ENCODE results near the gene APPL1. TPM values are rescaled to one million over a fixed set of nuclear protein-coding genes. Genes with fewer than 3 reads are reported as not detected.

Gene APPL1
- total and polyA plus RNA-seq, 2 experiments from 2014 or later = 49.0 to 125 TPM

DNA sequence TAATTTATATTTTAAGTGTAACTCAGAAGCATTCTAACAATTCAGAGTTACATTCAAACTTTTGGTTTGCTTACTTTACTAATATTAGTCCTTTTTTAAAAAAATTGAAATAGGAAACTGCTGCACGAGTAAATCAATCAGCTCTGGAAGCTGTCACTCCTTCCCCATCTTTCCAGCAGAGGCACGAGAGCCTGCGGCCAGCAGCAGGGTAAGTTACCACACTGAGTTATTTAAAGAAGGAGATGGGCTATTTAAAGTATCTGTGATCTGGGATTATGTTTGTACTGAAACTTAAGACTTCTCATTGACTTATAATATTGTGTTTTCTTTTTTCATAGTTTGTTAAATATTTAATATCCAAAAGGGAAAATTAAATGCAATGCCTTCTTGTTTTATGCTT lies 29.3 kb downstream of the APPL1 start (continued):
- TF ChIP-seq, protein P1, sequence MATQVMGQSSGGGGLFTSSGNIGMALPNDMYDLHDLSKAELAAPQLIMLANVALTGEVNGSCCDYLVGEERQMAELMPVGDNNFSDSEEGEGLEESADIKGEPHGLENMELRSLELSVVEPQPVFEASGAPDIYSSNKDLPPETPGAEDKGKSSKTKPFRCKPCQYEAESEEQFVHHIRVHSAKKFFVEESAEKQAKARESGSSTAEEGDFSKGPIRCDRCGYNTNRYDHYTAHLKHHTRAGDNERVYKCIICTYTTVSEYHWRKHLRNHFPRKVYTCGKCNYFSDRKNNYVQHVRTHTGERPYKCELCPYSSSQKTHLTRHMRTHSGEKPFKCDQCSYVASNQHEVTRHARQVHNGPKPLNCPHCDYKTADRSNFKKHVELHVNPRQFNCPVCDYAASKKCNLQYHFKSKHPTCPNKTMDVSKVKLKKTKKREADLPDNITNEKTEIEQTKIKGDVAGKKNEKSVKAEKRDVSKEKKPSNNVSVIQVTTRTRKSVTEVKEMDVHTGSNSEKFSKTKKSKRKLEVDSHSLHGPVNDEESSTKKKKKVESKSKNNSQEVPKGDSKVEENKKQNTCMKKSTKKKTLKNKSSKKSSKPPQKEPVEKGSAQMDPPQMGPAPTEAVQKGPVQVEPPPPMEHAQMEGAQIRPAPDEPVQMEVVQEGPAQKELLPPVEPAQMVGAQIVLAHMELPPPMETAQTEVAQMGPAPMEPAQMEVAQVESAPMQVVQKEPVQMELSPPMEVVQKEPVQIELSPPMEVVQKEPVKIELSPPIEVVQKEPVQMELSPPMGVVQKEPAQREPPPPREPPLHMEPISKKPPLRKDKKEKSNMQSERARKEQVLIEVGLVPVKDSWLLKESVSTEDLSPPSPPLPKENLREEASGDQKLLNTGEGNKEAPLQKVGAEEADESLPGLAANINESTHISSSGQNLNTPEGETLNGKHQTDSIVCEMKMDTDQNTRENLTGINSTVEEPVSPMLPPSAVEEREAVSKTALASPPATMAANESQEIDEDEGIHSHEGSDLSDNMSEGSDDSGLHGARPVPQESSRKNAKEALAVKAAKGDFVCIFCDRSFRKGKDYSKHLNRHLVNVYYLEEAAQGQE (IDR thresholded peaks at IDR 0.05; ENCODE audit: unreplicated experiment) = no peak
- no peak for TF ChIP-seq CREB1 (CRISPR knock-in tag; IDR thresholded peaks at IDR 0.05; ENCODE audit: low read depth)
- no peak for TF ChIP-seq EZH2phosphoT487 (IDR thresholded peaks at IDR 0.05; ENCODE audit: unreplicated experiment)
- no peak for TF ChIP-seq ZNF331 (CRISPR knock-in tag; IDR thresholded peaks at IDR 0.05; ENCODE audit: low read depth)

GRCh38 chr3:57257678-57258077 lies 30.1 kb downstream of the APPL1 start:
- peaks cover 44% of the 10 kb centered on the region for H3K36me3 Mint-ChIP-seq (ENCODE audit: low read depth)
- H3K4me1 Mint-ChIP-seq = no peaks in the 10 kb centered on the region
- H3K4me3 Mint-ChIP-seq = no peak overlapping the region
- peaks cover 16% of the 10 kb centered on the region; the same call in 1 of the 2 replicates for H3K36me3 ChIP-seq (ENCODE audit: insufficient read depth)
- H3K79me2 ChIP-seq (replicated peaks; ENCODE audit: insufficient read depth) = no peaks in the 10 kb centered on the region
- H3K4me2 ChIP-seq = no peak overlapping the region
- no peak overlapping the region for H3K4me3 ChIP-seq
- no peaks in the 10 kb centered on the region for H3K27me3 ChIP-seq (ENCODE audit: insufficient read depth)
- H3K9me2 ChIP-seq (ENCODE audit: insufficient read depth) = no peaks in the 10 kb centered on the region
- H2AFZ ChIP-seq = no peak overlapping the region
- no peaks in the 10 kb centered on the region for H3K4me1 ChIP-seq (ENCODE audit: insufficient read depth)
- no peaks in the 10 kb centered on the region for H3K9me3 Mint-ChIP-seq
- DNase-seq (ENCODE audit: low spot score) (no peak), ATAC-seq (no peak)
- H3F3A ChIP-seq (replicated peaks; ENCODE audit: low read depth) = no peaks in the 10 kb centered on the region
- no peak overlapping the region for H3K27ac Mint-ChIP-seq
- H4K20me1 ChIP-seq (replicated peaks; ENCODE audit: insufficient read depth) = no peaks in the 10 kb centered on the region
- no peak overlapping the region for H3K27ac ChIP-seq (ENCODE audit: low read depth)
- peaks cover 3% of the 10 kb centered on the region for H3K27me3 Mint-ChIP-seq (ENCODE audit: insufficient read depth, low read depth, poor library complexity)
- TF ChIP-seq EZH2phosphoT487 (IDR thresholded peaks at IDR 0.05; ENCODE audit: unreplicated experiment) (no peak), NANOG (IDR thresholded peaks at IDR 0.05; ENCODE audit: borderline replicate concordance) (no peak), EZH2 (IDR thresholded peaks at IDR 0.05; ENCODE audit: low read depth, unreplicated experiment) (no peak), STAT1 (IDR thresholded peaks at IDR 0.05; ENCODE audit: unreplicated experiment) (no peak), CREB1 (CRISPR knock-in tag; IDR thresholded peaks at IDR 0.05; ENCODE audit: low read depth) (no peak), POLR2AphosphoS5 (IDR thresholded peaks at IDR 0.05; ENCODE audit: low read depth) (no peak), ZNF114 (CRISPR knock-in tag; IDR thresholded peaks at IDR 0.05) (no peak), JUNB (IDR thresholded peaks at IDR 0.05; ENCODE audit: unreplicated experiment) (no peak), ZNF331 (CRISPR knock-in tag; IDR thresholded peaks at IDR 0.05; ENCODE audit: low read depth) (no peak)
- TF ChIP-seq, protein P2, sequence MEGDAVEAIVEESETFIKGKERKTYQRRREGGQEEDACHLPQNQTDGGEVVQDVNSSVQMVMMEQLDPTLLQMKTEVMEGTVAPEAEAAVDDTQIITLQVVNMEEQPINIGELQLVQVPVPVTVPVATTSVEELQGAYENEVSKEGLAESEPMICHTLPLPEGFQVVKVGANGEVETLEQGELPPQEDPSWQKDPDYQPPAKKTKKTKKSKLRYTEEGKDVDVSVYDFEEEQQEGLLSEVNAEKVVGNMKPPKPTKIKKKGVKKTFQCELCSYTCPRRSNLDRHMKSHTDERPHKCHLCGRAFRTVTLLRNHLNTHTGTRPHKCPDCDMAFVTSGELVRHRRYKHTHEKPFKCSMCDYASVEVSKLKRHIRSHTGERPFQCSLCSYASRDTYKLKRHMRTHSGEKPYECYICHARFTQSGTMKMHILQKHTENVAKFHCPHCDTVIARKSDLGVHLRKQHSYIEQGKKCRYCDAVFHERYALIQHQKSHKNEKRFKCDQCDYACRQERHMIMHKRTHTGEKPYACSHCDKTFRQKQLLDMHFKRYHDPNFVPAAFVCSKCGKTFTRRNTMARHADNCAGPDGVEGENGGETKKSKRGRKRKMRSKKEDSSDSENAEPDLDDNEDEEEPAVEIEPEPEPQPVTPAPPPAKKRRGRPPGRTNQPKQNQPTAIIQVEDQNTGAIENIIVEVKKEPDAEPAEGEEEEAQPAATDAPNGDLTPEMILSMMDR (conservative IDR thresholded peaks at IDR 0.05; ENCODE audit: low read depth in 2 of 2) = no peak
- TF ChIP-seq, protein P3, sequence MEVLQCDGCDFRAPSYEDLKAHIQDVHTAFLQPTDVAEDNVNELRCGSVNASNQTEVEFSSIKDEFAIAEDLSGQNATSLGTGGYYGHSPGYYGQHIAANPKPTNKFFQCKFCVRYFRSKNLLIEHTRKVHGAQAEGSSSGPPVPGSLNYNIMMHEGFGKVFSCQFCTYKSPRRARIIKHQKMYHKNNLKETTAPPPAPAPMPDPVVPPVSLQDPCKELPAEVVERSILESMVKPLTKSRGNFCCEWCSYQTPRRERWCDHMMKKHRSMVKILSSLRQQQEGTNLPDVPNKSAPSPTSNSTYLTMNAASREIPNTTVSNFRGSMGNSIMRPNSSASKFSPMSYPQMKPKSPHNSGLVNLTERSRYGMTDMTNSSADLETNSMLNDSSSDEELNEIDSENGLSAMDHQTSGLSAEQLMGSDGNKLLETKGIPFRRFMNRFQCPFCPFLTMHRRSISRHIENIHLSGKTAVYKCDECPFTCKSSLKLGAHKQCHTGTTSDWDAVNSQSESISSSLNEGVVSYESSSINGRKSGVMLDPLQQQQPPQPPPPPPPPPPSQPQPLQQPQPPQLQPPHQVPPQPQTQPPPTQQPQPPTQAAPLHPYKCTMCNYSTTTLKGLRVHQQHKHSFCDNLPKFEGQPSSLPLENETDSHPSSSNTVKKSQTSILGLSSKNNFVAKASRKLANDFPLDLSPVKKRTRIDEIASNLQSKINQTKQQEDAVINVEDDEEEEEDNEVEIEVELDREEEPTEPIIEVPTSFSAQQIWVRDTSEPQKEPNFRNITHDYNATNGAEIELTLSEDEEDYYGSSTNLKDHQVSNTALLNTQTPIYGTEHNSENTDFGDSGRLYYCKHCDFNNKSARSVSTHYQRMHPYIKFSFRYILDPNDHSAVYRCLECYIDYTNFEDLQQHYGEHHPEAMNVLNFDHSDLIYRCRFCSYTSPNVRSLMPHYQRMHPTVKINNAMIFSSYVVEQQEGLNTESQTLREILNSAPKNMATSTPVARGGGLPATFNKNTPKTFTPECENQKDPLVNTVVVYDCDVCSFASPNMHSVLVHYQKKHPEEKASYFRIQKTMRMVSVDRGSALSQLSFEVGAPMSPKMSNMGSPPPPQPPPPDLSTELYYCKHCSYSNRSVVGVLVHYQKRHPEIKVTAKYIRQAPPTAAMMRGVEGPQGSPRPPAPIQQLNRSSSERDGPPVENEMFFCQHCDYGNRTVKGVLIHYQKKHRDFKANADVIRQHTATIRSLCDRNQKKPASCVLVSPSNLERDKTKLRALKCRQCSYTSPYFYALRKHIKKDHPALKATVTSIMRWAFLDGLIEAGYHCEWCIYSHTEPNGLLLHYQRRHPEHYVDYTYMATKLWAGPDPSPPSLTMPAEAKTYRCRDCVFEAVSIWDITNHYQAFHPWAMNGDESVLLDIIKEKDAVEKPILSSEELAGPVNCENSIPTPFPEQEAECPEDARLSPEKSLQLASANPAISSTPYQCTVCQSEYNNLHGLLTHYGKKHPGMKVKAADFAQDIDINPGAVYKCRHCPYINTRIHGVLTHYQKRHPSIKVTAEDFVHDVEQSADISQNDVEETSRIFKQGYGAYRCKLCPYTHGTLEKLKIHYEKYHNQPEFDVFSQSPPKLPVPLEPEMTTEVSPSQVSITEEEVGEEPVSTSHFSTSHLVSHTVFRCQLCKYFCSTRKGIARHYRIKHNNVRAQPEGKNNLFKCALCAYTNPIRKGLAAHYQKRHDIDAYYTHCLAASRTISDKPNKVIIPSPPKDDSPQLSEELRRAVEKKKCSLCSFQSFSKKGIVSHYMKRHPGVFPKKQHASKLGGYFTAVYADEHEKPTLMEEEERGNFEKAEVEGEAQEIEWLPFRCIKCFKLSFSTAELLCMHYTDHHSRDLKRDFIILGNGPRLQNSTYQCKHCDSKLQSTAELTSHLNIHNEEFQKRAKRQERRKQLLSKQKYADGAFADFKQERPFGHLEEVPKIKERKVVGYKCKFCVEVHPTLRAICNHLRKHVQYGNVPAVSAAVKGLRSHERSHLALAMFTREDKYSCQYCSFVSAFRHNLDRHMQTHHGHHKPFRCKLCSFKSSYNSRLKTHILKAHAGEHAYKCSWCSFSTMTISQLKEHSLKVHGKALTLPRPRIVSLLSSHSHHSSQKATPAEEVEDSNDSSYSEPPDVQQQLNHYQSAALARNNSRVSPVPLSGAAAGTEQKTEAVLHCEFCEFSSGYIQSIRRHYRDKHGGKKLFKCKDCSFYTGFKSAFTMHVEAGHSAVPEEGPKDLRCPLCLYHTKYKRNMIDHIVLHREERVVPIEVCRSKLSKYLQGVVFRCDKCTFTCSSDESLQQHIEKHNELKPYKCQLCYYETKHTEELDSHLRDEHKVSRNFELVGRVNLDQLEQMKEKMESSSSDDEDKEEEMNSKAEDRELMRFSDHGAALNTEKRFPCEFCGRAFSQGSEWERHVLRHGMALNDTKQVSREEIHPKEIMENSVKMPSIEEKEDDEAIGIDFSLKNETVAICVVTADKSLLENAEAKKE (CRISPR knock-in tag; IDR thresholded peaks at IDR 0.05) = no peak
